A673 (cell line): Measurements from ENCODE around the gene TEP1.

ENCODE experiments used
- CTCF ChIP-seq: fragments of 300-800, 200-600 bp; sonication (generic); conservative IDR thresholded peaks from 2 replicates; pipeline ENCODE4 v1.5.1; 2017; ENCODE audit warnings: low read depth, mild to moderate bottlenecking, antibody characterized with exemption, low read length, moderate library complexity, mixed read lengths
- EZH2 ChIP-seq: fragments of 200-600 bp; sonication (generic); IDR thresholded peaks from 2 replicates; pipeline ENCODE4 v1.6.1; 2017; ENCODE audit warnings: borderline replicate concordance, low read depth, mild to moderate bottlenecking, mixed read lengths, antibody characterized with exemption, low read length; ENCODE audit not compliant: poor library complexity, severe bottlenecking

GRCh38 chr14:20435582-20436362 is 22.5 kb upstream of the TEP1 start, which contains the start of gene KLHL33:
- TF ChIP-seq CTCF (no peak), EZH2 (no peak)
